Stromal cell of bone marrow (primary cell): ENCODE results near the gene TMEFF1.

Source experiments
- DNase-seq: peaks from one replicate; pipeline ENCODE4 v3.0.0-alpha.2; 2012; ENCODE audit warnings: low read depth

The TMEFF1 gene

GRCh38 chr9:100575765-100576386, 102.9 kb downstream of the TMEFF1 start:
- DNase-seq, result no peak

GRCh38 chr9:100577776-100578448, 105.0 kb downstream of the TMEFF1 start, which contains the start of gene CAVIN4:
TSS of gene CAVIN4 (plus strand) at chr9:100578079. CDS start at chr9:100578144, 65 bp downstream.
- DNase-seq, result peak; percentile 48

- DNase-seq, result no peak
Measured at GRCh38 chr9:100578610-100579009, 105.7 kb downstream of the TMEFF1 start.

GRCh38 chr9:100579665-100580064, 106.7 kb downstream of the TMEFF1 start:
- no peak for DNase-seq

- DNase-seq, result no peak
Measured at GRCh38 chr9:100580257-100580656, 107.3 kb downstream of the TMEFF1 start.

GRCh38 chr9:100581081-100581480, 108.1 kb downstream of the TMEFF1 start:
- no peak for DNase-seq

GRCh38 chr9:100581661-100582060, 108.7 kb downstream of the TMEFF1 start:
- DNase-seq, result no peak

GRCh38 chr9:100583014-100583802, 110.3 kb downstream of the TMEFF1 start:
- DNase-seq, result no peak

GRCh38 chr9:100584951-100585350, 112.0 kb downstream of the TMEFF1 start:
- no peak for DNase-seq

- no peak for DNase-seq
Measured at GRCh38 chr9:100586093-100586492, 113.1 kb downstream of the TMEFF1 start.

GRCh38 chr9:100587375-100587774, 114.4 kb downstream of the TMEFF1 start:
- DNase-seq, result no peak

- DNase-seq, result no peak
Measured at GRCh38 chr9:100589582-100589981, 116.6 kb downstream of the TMEFF1 start.

- DNase-seq, result peak; percentile 33
Measured at GRCh38 chr9:100590481-100590880, 117.5 kb downstream of the TMEFF1 start.

- no peak for DNase-seq
Measured at GRCh38 chr9:100591139-100591538, 118.2 kb downstream of the TMEFF1 start.

- no peak for DNase-seq
Measured at GRCh38 chr9:100591639-100592412, 118.9 kb downstream of the TMEFF1 start.

GRCh38 chr9:100595391-100596199, 122.6 kb downstream of the TMEFF1 start:
- DNase-seq, result peak; percentile 50

GRCh38 chr9:100597236-100597635, 124.3 kb downstream of the TMEFF1 start:
- no peak for DNase-seq

- DNase-seq, result peak; percentile 52
Measured at GRCh38 chr9:100598641-100599145, 125.7 kb downstream of the TMEFF1 start.

- DNase-seq, result no peak
Measured at GRCh38 chr9:100600521-100601079, 127.7 kb downstream of the TMEFF1 start.

GRCh38 chr9:100601216-100601615, 128.3 kb downstream of the TMEFF1 start:
- peak; percentile 29 for DNase-seq

- DNase-seq, result peak; percentile 23
Measured at GRCh38 chr9:100602342-100602801, 129.4 kb downstream of the TMEFF1 start.
